ENCODE results near the gene PTPRN2.

PTPRN2 gene

GRCh38 chr7:157927313-157927925, 660.2 kb downstream of the PTPRN2 start:
- no peak for TF ChIP-seq CTCF (IDR thresholded peaks at IDR 0.05; ENCODE audit: borderline replicate concordance, control extremely low read depth, extremely low read depth, insufficient read depth, missing control alignments)
- no peak for DNase-seq (ENCODE audit: low spot score)
- in situ Hi-C loops (cut with MboI; ENCODE audit: low sequenced_read_pairs, unreplicated experiment) = no loop called here

GRCh38 chr7:157926521-157927150, 661.0 kb downstream of the PTPRN2 start:
- in situ Hi-C loops (cut with MboI; ENCODE audit: low sequenced_read_pairs, unreplicated experiment) = no loop called here
- DNase-seq (ENCODE audit: low spot score) = no peak
- TF ChIP-seq CTCF (IDR thresholded peaks at IDR 0.05; ENCODE audit: borderline replicate concordance, control extremely low read depth, extremely low read depth, insufficient read depth, missing control alignments) = no peak

- in situ Hi-C loops (cut with MboI; ENCODE audit: low sequenced_read_pairs, unreplicated experiment) = no loop called here
- DNase-seq (ENCODE audit: low spot score) = no peak
- no peak for TF ChIP-seq CTCF (IDR thresholded peaks at IDR 0.05; ENCODE audit: borderline replicate concordance, control extremely low read depth, extremely low read depth, insufficient read depth, missing control alignments)
Observed at GRCh38 chr7:157926107-157926506, 661.5 kb downstream of the PTPRN2 start.

GRCh38 chr7:157925383-157925875, 662.2 kb downstream of the PTPRN2 start:
- in situ Hi-C loops (cut with MboI; ENCODE audit: low sequenced_read_pairs, unreplicated experiment) = no loop called here
- no peak for TF ChIP-seq CTCF (IDR thresholded peaks at IDR 0.05; ENCODE audit: borderline replicate concordance, control extremely low read depth, extremely low read depth, insufficient read depth, missing control alignments)

GRCh38 chr7:157923903-157924630, 663.6 kb downstream of the PTPRN2 start:
- no peak for TF ChIP-seq CTCF (IDR thresholded peaks at IDR 0.05; ENCODE audit: borderline replicate concordance, control extremely low read depth, extremely low read depth, insufficient read depth, missing control alignments)
- DNase-seq (ENCODE audit: low spot score) = no peak
- in situ Hi-C loops (cut with MboI; ENCODE audit: low sequenced_read_pairs, unreplicated experiment) = no loop called here

More at GRCh38 chr7:157925383-157925875, 662.2 kb downstream of the PTPRN2 start:
- no peak for DNase-seq (ENCODE audit: low spot score)

GRCh38 chr7:157922576-157922975, 665.0 kb downstream of the PTPRN2 start:
- in situ Hi-C loops (cut with MboI; ENCODE audit: low sequenced_read_pairs, unreplicated experiment) = no loop called here
- no peak for TF ChIP-seq CTCF (IDR thresholded peaks at IDR 0.05; ENCODE audit: borderline replicate concordance, control extremely low read depth, extremely low read depth, insufficient read depth, missing control alignments)
- no peak for DNase-seq (ENCODE audit: low spot score)
